Ramos (cell line): ENCODE measurements around the gene GOLM1.

Experiments used
- in situ Hi-C: fragments of 300-500 bp; cut with MboI; formaldehyde crosslinking; loops from one replicate; pipeline ENCODE4 v1.14.3; 2022; ENCODE audit warnings: low sequenced_read_pairs; ENCODE audit not compliant: unreplicated experiment

Gene GOLM1, protein sequence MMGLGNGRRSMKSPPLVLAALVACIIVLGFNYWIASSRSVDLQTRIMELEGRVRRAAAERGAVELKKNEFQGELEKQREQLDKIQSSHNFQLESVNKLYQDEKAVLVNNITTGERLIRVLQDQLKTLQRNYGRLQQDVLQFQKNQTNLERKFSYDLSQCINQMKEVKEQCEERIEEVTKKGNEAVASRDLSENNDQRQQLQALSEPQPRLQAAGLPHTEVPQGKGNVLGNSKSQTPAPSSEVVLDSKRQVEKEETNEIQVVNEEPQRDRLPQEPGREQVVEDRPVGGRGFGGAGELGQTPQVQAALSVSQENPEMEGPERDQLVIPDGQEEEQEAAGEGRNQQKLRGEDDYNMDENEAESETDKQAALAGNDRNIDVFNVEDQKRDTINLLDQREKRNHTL

DNA sequence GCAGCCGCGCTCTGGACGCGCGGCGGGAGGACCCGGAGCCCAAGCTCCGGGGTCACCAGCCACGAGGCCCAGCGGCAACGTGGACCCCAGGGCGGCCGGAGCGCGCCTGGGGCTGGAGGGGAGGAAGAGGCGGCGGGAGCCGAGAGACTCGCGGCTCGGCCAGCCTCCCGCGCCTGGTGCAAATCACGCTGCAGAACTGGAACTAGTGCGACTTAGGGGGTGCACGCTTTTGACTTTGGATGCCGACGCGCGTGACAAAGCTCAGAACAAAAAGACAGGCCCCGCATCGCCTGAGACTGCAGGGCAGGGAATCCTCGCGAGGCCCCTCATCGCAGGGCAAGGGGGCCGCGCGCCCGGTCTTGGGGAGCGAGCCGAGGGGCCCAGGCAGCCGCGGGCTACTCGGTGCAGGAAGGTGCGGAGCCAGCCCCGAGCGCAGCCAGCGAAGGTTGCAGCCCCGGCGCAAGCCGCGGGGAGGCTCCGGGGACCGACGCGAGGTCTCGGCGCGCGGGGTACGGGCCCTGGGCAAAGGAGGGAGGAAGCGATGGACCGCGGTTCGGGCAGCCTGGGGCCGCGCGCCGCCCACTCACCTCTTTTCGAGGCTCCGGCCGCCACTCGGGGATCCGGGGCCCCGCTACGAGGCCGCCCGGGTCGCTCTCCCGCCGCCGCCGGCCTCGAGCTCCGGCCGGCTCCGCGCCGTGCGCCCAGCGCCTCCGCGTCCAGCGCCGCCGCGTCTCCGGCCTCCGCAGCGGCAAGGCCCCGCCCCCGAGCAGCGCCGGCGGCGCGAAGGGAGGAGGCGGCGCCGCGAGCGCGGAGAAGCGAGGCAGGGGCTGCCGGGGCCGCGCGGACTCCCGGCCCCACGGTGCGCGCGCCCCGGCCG is at the start of gene GOLM1:
Gene GOLM1 (minus strand): TSS at position 735 of the 877 bp plus-strand sequence. CDS start 20,238 bp downstream, outside the sequence.
- in situ Hi-C loops: no loop called here

DNA sequence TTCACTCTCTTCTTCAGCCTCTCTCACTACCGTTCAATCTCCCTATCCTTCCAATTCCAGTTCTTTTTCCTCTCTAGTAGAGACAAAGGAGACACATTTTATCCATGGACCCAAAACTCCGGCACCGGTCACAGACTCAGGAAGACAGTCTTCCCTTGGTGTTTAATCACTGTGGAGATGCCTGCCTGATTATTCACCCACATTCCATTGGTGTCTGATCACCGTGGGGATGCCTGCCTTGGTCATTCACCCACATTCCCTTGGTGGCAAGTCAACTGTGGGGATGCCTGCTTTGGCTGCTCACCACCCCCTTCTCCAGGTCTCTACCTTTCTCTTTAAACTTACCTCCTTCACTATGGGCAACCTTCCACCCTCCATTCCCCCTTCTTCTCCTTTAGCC is 47.3 kb upstream of the GOLM1 start:
- in situ Hi-C loops: loop anchor here (25.0 kb wide), 1 partner anchor 91 kb away; no protein-coding TSS in a partner anchor

DNA sequence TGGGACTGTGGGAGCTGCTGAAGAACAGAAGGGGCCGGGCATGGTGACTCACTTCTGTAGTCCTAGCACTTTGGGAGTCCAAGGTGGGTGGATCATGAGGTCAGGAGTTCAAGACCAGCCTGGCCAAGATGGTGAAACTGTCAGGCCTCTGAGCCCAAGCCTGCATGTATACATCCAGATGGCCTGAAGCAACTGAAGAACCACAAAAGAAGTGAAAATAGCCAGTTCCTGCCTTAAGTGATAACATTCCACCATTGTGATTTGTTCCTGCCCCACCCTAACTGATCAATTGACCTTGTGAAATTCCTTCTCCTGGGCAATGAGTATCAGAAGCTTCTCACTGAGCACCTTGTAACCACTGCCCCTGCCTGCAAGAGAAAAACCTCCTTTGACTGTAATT is 46.6 kb upstream of the GOLM1 start:
- in situ Hi-C loops: loop anchor here (25.0 kb wide), 1 partner anchor 91 kb away; no protein-coding TSS in a partner anchor

DNA sequence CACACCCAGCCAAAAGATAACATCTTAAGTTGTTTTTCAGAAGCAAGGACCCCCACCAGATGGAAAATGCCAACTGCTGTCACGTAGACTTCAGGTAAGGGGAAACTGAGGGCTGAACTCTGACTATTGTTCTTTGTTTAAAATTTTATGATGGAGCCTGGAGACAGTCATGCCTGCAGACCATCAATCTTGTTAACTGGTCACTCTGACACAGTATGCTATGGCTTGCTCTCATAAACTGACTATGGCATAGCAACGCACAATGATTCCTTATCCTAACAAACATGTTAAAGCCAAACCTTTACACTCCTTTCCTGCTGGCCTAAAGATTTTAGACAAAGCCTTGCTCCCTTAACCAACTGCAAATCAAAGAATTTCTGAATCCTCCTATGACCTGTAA is 43.6 kb upstream of the GOLM1 start:
- in situ Hi-C loops: loop anchor here (25.0 kb wide), 1 partner anchor 94 kb away; no protein-coding TSS in a partner anchor

DNA sequence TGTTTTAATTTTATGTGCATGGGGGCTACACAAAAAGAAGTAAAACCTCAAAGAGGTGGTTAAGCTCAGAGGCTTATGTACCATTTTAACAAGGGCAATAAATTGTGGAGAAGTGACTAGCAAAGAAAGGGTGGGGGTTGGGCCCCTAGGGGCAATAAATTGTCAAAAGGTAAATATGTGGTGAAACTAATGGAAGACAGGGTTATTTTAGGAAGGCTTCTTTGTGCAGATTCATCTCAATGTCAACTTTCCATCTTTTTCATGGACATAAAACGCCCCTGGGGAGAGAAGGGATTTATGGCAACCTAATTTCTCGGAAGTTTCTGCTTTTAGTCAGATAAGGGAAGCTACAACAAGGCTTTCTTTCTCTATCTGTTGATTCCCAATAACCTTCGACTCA is 42.5 kb upstream of the GOLM1 start:
- in situ Hi-C loops: loop anchor here (25.0 kb wide), 1 partner anchor 95 kb away; no protein-coding TSS in a partner anchor

DNA sequence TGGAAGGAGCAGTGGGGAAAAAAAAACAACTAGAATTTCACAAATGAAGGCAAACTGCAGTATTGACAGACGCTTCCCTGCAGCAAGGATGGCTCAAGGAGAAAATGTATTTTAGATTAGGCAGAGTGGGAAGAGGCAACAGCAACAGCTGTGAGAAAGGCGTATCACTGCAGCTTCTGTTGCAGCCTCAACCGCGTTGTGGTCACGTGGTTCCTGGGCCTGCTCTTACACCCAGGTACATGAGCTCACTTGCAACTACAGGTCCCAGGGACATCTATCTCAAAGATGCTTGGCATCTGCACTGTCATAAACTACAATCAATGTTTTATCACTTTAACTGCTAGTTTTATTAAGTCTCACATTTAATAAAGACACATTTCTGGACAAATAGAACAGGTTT is 36.0 kb upstream of the GOLM1 start:
- in situ Hi-C loops: loop anchor here (25.0 kb wide), 1 partner anchor 102 kb away; no protein-coding TSS in a partner anchor

DNA sequence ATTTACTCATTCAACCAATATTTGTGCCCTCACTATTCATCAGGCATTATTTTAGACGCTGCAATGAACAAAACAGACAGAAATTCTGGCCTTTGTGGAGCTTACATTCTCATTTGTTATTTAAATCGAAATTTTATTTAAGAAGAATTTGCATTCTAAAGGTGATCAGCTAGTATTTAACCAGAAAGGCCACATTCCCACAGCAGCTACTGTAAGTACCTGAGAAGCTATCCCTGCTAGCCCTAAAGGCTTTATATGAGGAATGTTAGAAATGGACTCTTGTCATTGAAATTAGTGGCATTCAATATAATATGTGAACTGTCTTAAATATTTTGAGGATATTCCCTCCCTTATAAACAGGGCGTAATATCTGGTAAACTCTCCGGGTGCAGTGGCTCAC is 35.0 kb upstream of the GOLM1 start:
- in situ Hi-C loops: loop anchor here (25.0 kb wide), 1 partner anchor 103 kb away; no protein-coding TSS in a partner anchor

DNA sequence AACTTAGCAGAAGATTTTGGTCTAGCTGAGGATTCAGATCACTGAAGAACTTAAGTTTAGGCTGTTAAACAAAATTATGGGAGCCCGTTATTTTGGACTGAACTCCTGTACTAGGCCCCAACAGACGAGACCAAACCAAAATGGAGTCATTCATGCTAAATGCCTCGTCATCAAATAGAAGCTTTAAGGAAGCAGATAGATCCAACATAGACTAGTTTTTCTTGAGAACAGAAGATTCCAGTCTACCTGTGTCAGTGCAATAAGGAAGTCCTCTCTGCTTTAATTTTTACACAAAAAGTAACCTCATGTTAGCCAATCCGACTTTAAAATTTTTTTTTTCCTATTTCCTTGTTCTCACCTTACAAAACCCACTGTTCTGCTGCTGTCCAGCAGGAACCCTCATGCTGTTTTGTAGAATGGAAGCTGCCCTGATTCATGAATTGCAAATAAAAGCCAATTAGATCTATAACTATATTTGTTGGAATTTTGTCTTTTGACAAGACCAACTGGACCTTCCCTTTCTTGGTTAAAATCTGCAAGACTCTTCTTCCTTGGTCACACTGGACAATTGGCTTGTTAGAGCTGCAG is 29.0 kb upstream of the GOLM1 start:
- in situ Hi-C loops: loop anchor here (25.0 kb wide), 1 partner anchor 109 kb away; no protein-coding TSS in a partner anchor

DNA sequence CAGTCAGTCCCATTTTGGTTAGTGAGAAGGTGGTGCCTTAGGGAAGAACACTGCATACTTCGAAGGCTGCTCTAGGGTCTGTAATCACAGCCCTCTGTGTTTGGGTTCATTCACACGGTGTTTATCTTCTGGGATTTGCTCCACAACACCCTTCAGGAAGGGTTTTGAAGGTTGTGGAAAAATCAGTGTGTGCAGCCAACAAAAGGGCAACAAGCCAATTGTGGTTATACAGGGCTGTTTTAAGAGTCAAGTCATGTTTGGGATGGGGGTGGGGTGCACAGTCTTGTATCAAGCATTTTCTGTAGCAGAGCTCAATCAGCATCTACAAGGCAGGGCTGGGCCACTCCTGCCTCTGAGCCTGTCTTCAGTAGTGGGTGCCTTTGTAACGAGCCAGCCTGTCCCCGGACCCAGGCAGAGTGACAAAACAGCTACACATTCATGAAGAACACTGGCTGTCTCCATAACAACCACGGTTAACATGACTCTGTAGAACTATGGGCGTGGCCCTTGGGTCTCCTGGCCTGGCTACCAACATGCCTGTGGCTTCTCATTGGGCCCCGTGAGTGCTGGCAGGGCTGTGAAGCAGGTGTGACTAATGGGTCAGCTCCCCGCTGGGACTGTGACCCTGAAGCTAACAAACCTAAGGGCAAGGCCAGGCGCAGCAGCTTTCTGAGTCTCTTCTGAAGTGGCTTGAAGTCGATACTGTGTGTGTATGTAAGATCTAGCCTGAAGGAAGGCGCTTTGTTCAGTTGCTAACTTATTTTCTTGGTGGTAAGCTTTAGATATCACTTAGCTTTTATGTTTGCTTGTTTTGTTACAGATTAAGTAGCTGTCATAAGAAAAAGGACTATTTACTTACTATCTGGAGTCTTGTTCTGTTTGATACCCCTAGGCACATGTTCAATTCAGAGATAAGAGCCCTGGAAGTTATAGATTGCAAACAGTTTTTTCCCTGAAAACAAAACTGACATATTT is 27.9 kb upstream of the GOLM1 start:
- in situ Hi-C loops: loop anchor here (25.0 kb wide), 1 partner anchor 110 kb away; no protein-coding TSS in a partner anchor

DNA sequence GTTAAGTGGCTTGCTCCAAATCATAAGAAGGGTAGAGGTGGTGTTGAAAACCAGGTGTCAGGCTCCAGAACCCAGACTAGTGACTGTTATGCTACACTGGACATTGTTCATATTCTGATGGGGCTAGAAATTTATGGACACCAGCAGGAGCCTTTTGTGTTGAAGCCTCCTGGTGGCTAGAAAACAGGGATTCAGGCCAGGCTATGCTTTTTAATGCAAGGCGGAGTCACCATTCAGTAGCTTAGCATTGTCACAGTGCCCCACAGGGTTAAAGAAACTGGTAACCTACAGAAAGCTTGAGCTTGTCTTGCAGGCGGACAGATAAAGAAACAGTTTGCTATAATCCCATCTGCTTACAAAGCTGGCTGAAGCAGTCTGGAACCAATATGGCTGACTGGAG is 23.0 kb upstream of the GOLM1 start:
- in situ Hi-C loops: no loop called here

DNA sequence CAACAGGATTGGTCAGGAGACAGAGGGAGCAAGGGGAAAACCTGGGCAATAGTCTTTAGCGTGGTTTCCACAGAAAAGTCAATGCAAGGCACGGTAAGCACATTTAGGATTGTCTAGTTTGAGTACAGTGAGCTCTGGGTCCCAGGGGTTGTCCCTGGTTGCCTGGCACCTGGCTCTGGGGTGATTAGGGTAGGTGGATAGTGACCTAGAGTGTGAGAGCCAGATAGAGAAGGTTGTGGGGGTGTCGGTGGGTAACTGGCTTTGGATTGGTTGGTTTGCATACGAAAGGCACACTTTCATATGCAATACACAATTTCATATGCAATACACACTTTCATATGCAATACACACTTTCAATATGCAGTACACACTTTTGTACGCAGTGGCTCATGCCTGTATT is 20.1 kb upstream of the GOLM1 start:
- in situ Hi-C loops: no loop called here

DNA sequence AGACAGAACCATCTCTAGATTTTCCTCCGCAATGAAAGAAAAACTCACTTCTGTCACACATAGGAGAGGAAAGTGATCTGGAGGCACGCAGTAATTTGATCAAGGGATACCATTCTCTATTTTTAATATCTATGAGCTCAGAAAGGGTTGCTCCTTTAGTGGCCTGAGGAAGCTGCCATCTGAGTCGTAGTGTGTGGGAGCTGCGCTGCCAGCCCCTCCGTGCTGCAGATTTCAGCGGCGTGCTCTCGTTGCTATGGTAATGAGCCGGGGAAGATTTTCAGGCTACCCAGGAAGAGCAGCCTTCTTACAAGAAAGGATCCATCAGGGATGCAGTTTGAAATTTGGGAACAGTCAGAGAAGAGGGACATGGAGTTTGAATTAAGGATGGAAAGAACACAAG is 17.1 kb upstream of the GOLM1 start:
- in situ Hi-C loops: no loop called here

DNA sequence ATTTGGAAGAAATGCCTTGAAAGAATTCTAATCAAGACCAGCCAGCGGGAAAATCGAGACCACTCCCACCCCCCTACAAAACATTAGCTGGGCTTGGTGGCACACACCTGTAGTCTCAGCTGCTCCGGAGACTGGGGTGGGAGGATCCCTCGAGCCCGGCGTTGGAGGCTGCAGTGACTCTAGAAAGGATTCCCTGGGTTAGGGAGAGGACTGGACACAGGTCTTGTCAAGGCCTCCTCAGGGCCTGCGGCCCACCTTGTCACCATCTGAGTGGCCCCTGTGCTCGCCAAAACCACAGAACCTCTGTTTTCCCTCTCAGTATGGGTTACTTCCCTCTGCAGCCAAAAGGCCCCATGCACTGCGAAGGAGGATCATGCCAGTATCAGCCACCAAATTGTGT is 16.5 kb upstream of the GOLM1 start:
- in situ Hi-C loops: no loop called here

DNA sequence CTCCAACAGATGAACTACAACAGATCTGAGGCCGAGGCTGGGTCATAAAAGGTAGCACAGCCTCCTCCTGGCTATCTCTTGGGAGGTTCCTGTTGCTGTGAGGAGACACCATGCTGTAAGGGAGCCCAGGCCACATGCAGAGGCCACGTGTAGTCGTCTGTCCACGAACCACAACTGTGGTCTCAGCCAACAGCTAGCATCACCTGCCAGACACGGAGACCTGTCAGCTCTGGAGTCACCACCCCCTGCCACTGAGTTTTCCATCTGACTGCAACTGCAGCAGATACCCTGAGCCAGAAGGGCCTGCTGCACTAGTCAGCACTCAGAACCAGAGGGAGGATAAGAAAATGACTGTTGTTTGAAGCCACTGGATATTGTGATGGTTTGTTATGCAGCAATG is 12.7 kb upstream of the GOLM1 start:
- in situ Hi-C loops: no loop called here

DNA sequence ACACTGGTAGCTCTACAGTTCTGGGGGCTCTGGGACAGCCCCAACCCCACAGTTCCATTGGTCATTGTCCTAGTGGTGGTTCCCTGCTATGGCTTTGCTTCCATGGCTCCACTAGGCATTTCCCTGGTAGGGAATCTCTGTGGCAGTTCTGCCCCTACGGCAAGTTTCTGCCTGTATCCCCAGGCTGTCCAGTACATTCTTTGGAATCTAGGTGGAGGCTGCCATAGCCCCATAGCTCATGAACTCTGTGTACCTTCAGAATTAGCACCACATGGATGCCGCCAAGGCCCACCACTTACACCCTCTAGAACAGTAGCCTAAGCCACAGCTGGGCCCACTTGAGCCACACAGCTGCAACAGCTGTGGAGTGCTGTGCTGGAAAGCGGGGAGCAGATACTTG is 3.3 kb upstream of the GOLM1 start:
- in situ Hi-C loops: no loop called here

DNA sequence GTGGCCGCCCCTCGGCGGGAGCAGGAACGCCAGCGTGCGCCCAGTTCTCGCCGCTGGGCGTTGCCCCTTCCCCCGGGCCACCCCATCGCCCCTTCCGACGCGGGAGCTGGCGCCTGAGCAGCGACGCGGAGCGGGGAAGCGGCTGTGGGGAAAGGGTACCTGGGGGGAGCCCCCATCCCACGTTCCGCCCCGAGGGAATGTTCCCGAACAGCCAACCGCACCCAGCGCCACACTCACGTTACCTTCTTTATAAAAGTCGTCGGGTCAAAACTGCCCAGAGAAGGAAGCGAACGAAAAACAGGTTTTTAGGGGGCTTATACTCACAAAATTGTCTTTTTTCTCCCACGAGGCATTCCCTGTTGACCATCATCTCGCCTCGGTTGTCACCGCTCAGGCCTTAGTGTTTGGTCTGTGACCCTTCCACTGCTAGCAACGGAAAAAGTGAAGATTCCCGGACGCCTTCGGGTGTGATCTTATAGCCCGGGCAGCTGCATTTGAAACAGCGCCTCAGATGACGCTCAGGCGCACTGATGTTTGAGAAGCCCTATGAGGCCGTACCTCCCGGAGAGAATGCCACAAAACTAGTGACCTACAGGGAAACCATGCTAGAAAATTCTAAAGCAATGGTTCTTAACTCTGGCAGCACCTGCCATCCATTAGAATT is 475 bp upstream of the GOLM1 start:
- in situ Hi-C loops: no loop called here

DNA sequence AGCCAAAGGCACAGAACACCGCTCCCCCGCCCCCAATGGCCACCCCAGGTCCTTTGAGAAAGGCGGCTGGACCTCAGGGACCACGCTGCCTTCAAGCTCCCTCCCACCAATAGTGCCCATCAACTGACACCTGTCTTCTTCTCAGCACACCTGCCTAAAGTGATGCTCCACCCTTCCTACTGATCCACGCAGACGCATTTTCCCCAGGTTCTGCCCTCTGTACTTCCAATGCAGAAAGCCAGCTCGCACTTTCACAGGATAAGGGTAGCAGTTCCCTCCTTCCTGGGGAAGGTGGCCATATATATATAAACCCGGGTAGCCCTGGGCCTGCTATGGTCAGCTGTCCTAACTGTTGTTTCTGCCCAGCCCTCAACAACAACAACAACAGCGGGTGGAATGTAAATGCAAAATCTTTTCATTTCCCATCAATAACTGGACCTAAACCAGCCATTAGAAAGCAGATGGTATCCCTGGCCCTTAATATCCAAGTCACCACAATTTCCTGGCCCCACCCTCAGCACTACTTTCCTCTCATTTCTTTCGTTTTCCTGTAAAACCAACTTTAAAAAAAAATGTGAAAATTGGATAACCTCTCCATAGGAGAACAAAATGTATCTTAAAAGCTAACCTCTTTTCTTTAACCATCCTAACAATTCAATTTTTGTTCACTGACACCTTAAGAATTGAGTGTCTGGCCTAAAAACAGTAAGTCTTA is 1.7 kb downstream of the GOLM1 start:
- in situ Hi-C loops: no loop called here

DNA sequence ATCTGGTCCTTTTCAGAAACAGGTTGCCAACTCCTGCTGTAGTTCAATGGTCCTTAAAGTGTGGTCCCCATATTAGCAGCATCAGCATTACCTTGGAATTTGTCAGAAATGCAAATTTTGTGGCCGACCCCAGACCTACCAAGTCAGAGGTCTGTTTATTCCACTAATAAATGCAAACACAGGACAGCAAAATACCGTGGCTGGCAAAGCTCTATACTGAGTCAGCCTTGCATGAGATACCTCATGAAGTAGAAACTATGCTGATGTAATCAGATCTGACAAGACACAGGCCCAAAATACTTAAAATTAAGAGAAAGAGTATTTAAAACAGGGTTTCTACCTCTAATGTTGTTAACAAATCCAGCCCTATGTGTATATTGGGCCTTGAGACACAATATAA is 3.0 kb downstream of the GOLM1 start:
- in situ Hi-C loops: no loop called here
